Skeletal muscle satellite cell (primary cell): ENCODE results near the gene TREML2.
"Not testable (repeated sequence)": the region's sequence is repeated elsewhere in the genome, so short reads cannot be mapped to it uniquely, and the experiment has no call there.

Source experiments
- H3K27me3 ChIP-seq: 2 replicates; pipeline ENCODE4 v1.7.0; 2013; ENCODE audit warnings: low read length; ENCODE audit not compliant: control insufficient read depth, insufficient read depth
- H3K36me3 ChIP-seq: 2 replicates; pipeline ENCODE4 v1.7.0; 2013; ENCODE audit warnings: mild to moderate bottlenecking, control low read depth, low read length; ENCODE audit not compliant: insufficient read depth
- H3K4me1 ChIP-seq: 2 replicates; pipeline ENCODE4 v1.7.0; 2013; ENCODE audit warnings: low read length; ENCODE audit not compliant: control insufficient read depth, insufficient read depth
- H3K4me2 ChIP-seq: 2 replicates; pipeline ENCODE4 v1.7.0; 2013; ENCODE audit warnings: mild to moderate bottlenecking, low read length
- H3K4me3 ChIP-seq: 2 replicates; pipeline ENCODE4 v1.7.0; 2013; ENCODE audit warnings: low read length
- H3K9ac ChIP-seq: 2 replicates; pipeline ENCODE4 v1.7.0; 2013; ENCODE audit warnings: mild to moderate bottlenecking, low read depth, low read length, moderate library complexity
- H3K9me3 ChIP-seq: replicated peaks from 2 replicates; pipeline ENCODE4 v1.7.0; 2013; ENCODE audit warnings: mild to moderate bottlenecking, control low read depth, low read length

The TREML2 gene

GRCh38 chr6:41201764-41202173 is 820 bp upstream of the TREML2 start:
- H3K27me3 ChIP-seq = peaks cover 8% of the 10 kb centered on the region
- H3K4me2 ChIP-seq = no peak overlapping the region
- no peaks in the 10 kb centered on the region for H3K36me3 ChIP-seq
- H3K9ac ChIP-seq = no peak overlapping the region
- no peaks in the 10 kb centered on the region for H3K4me1 ChIP-seq
- H3K9me3 ChIP-seq = no peaks in the 10 kb centered on the region
- H3K4me3 ChIP-seq = no peak overlapping the region

- no peaks in the 10 kb centered on the region for H3K36me3 ChIP-seq
- H3K4me2 ChIP-seq = no peak overlapping the region
- H3K4me1 ChIP-seq = no peaks in the 10 kb centered on the region
- H3K9ac ChIP-seq = no peak overlapping the region
- peaks cover 16% of the 10 kb centered on the region for H3K27me3 ChIP-seq
- H3K9me3 ChIP-seq = no peaks in the 10 kb centered on the region
- no peak overlapping the region for H3K4me3 ChIP-seq
These were observed 551 bp downstream of the TREML2 start for GRCh38 chr6:41200296-41200900.

GRCh38 chr6:41199552-41200246 is 1.2 kb downstream of the TREML2 start:
- Histone ChIP-seq H3K4me2 (no peak overlapping the region), H3K4me1 (no peaks in the 10 kb centered on the region), H3K36me3 (no peaks in the 10 kb centered on the region), H3K9ac (no peak overlapping the region), H3K4me3 (no peak overlapping the region), H3K9me3 (no peaks in the 10 kb centered on the region), H3K27me3 (peaks cover 19% of the 10 kb centered on the region)

- no peak overlapping the region for H3K9ac ChIP-seq
- no peak overlapping the region for H3K4me2 ChIP-seq
- H3K36me3 ChIP-seq = no peaks in the 10 kb centered on the region
- H3K4me1 ChIP-seq = no peaks in the 10 kb centered on the region
- H3K9me3 ChIP-seq = no peaks in the 10 kb centered on the region
- H3K4me3 ChIP-seq = no peak overlapping the region
- H3K27me3 ChIP-seq = peaks cover 18% of the 10 kb centered on the region
These were observed 3.7 kb downstream of the TREML2 start for GRCh38 chr6:41197234-41197633.

GRCh38 chr6:41194386-41194785 is 6.6 kb downstream of the TREML2 start:
- H3K27me3 ChIP-seq = peaks cover 18% of the 10 kb centered on the region

GRCh38 chr6:41193884-41194283 is 7.1 kb downstream of the TREML2 start:
- H3K4me2 ChIP-seq = no peak overlapping the region
- no peak overlapping the region for H3K9ac ChIP-seq
- no peak overlapping the region for H3K4me3 ChIP-seq
- H3K4me1 ChIP-seq = no peaks in the 10 kb centered on the region
- no peaks in the 10 kb centered on the region for H3K9me3 ChIP-seq
- H3K27me3 ChIP-seq = peaks cover 18% of the 10 kb centered on the region
- H3K36me3 ChIP-seq = no peaks in the 10 kb centered on the region

More at GRCh38 chr6:41194386-41194785, 6.6 kb downstream of the TREML2 start:
- Histone ChIP-seq H3K9me3 (no peaks in the 10 kb centered on the region), H3K9ac (no peak overlapping the region), H3K36me3 (no peaks in the 10 kb centered on the region), H3K4me2 (no peak overlapping the region), H3K4me1 (no peaks in the 10 kb centered on the region), H3K4me3 (no peak overlapping the region)

- H3K27me3 ChIP-seq = peaks cover 18% of the 10 kb centered on the region
- no peaks in the 10 kb centered on the region for H3K9me3 ChIP-seq
- H3K4me3 ChIP-seq = no peak overlapping the region
- no peaks in the 10 kb centered on the region for H3K36me3 ChIP-seq
- H3K4me1 ChIP-seq = no peaks in the 10 kb centered on the region
- no peak overlapping the region for H3K9ac ChIP-seq
- no peak overlapping the region for H3K4me2 ChIP-seq
These were observed 7.7 kb downstream of the TREML2 start for GRCh38 chr6:41193171-41193734.

GRCh38 chr6:41191569-41191968 is 9.4 kb downstream of the TREML2 start:
- Histone ChIP-seq H3K4me1 (no peaks in the 10 kb centered on the region), H3K27me3 (peaks cover 21% of the 10 kb centered on the region), H3K4me3 (no peak overlapping the region), H3K4me2 (no peak overlapping the region), H3K36me3 (no peaks in the 10 kb centered on the region), H3K9ac (no peak overlapping the region), H3K9me3 (no peaks in the 10 kb centered on the region)

GRCh38 chr6:41190791-41191190 is 10.2 kb downstream of the TREML2 start:
- Histone ChIP-seq H3K4me1 (no peaks in the 10 kb centered on the region), H3K9ac (no peak overlapping the region), H3K4me3 (no peak overlapping the region), H3K27me3 (peaks cover 19% of the 10 kb centered on the region), H3K9me3 (no peaks in the 10 kb centered on the region), H3K36me3 (no peaks in the 10 kb centered on the region), H3K4me2 (no peak overlapping the region)

- Histone ChIP-seq H3K9me3 (no peaks in the 10 kb centered on the region), H3K9ac (no peak overlapping the region), H3K4me3 (no peak overlapping the region), H3K4me1 (no peaks in the 10 kb centered on the region), H3K27me3 (peaks cover 12% of the 10 kb centered on the region), H3K4me2 (no peak overlapping the region), H3K36me3 (no peaks in the 10 kb centered on the region)
These were observed 11.0 kb downstream of the TREML2 start for GRCh38 chr6:41189967-41190366.

- H3K27me3 ChIP-seq, H3K4me1 ChIP-seq: not testable (repeated sequence)
These were observed 11.9 kb downstream of the TREML2 start for GRCh38 chr6:41189046-41189445.

More at GRCh38 chr6:41189046-41189445, 11.9 kb downstream of the TREML2 start:
- not testable (repeated sequence) for H3K4me3 ChIP-seq, H3K9me3 ChIP-seq, H3K9ac ChIP-seq, H3K36me3 ChIP-seq, H3K4me2 ChIP-seq
